Kidney (tissue), 14 donors: ENCODE measurements around the gene WNT16. TPM values are rescaled to one million over a fixed set of nuclear protein-coding genes. Genes with fewer than 3 reads are reported as not detected.

ENCODE experiments used
- DNase-seq, 5 donors: peaks; one replicate each; pipeline ENCODE4 v3.0.0-alpha.2; 2013 to 2020
- FAIRE-seq: peaks from 2 replicates; lab custom pipeline; 2012; peaks lifted over from hg19 to GRCh38; lab: Jason Lieb, UNC
- H3K27ac ChIP-seq, 2 donors: one replicate each; pipeline ENCODE4 v1.7.0; 2013; ENCODE audit warnings: low read depth in 2 of 2, low read length in 2 of 2, inconsistent platforms in 1 of 2
- H3K27me3 ChIP-seq: one replicate; pipeline ENCODE4 v1.7.1; 2013; ENCODE audit warnings: low read length, inconsistent platforms; ENCODE audit not compliant: control insufficient read depth, insufficient read depth
- H3K36me3 ChIP-seq, 3 donors: one replicate each; pipeline versions ENCODE4 v1.7.0 to v1.7.1; 2013; ENCODE audit warnings: low read length in 3 of 3, control low read depth in 1 of 3, inconsistent platforms in 1 of 3; ENCODE audit not compliant: insufficient read depth in 3 of 3, control insufficient read depth in 2 of 3
- H3K4me1 ChIP-seq, 3 donors: one replicate each; pipeline versions ENCODE4 v1.7.0 to v1.7.1; 2013; ENCODE audit warnings: low read length in 3 of 3, inconsistent platforms in 1 of 3, low read depth in 1 of 3; ENCODE audit not compliant: control insufficient read depth in 2 of 3, insufficient read depth in 2 of 3
- H3K4me3 ChIP-seq, 3 donors: one replicate each; pipeline versions ENCODE4 v1.7.0 to v1.8.1; 2013; ENCODE audit warnings: low read length in 3 of 3, control low read depth in 1 of 3, inconsistent platforms in 1 of 3
- H3K9ac ChIP-seq, 3 donors: one replicate each; pipeline versions ENCODE4 v1.7.0 to v1.7.1; 2013; ENCODE audit warnings: low read length in 3 of 3, control low read depth in 1 of 3, inconsistent platforms in 1 of 3
- H3K9me3 ChIP-seq, 3 donors: one replicate each; pipeline versions ENCODE4 v1.7.0 to v1.7.1; 2013; ENCODE audit warnings: low read length in 3 of 3, control low read depth in 1 of 3, inconsistent platforms in 1 of 3; ENCODE audit not compliant: control insufficient read depth in 2 of 3, insufficient read depth in 1 of 3
- intact Hi-C: fragments of 100-400 bp; cut with DNase I; formaldehyde crosslinking; loops from one replicate; pipeline ENCODE4 v1.11.1; 2022
- polyA plus RNA-seq: library from polyadenylated mRNA; stranded (reverse); fragments of 350-450 nt; fragmentation: Illumina TruSeq; extraction: RNeasy Lipid Tissue Mini Kit (QIAGEN cat#74804); gene quantifications from one replicate; pipeline ENCODE4 v1.2.3, GENCODE V29; 2014; ENCODE audit warnings: low read depth, low replicate concordance; ENCODE audit not compliant: insufficient read depth
- total RNA-seq: library from RNA; stranded (reverse); fragmentation: NEBNext Ultra II Directional; extraction: Animal tissue kit (Norgen Biotek cat#: 25700); gene quantifications from one replicate; pipeline ENCODE4 v1.2.1, GENCODE V29; 2021
- TF ChIP-seq, protein P1 (sequence below): IDR thresholded peaks from 3 replicates; pipeline ENCODE4 v1.5.1; 2012; ENCODE audit warnings: mild to moderate bottlenecking, moderate library complexity, borderline replicate concordance; ENCODE audit not compliant: insufficient read depth; ENCODE audit errors: extremely low read depth
- donor health status: control.
- donor health status: control.
- donor health status: control.
- donor health status: control.
- donor health status: control.
- donor health status: DM: yes; HTN: yes; CAD: no.
- donor health status: Normal renal cell carcinoma (clear cell type).

WNT16 gene
- total and polyA plus RNA-seq, 2 donors from 2014 or later = not detected

DNA sequence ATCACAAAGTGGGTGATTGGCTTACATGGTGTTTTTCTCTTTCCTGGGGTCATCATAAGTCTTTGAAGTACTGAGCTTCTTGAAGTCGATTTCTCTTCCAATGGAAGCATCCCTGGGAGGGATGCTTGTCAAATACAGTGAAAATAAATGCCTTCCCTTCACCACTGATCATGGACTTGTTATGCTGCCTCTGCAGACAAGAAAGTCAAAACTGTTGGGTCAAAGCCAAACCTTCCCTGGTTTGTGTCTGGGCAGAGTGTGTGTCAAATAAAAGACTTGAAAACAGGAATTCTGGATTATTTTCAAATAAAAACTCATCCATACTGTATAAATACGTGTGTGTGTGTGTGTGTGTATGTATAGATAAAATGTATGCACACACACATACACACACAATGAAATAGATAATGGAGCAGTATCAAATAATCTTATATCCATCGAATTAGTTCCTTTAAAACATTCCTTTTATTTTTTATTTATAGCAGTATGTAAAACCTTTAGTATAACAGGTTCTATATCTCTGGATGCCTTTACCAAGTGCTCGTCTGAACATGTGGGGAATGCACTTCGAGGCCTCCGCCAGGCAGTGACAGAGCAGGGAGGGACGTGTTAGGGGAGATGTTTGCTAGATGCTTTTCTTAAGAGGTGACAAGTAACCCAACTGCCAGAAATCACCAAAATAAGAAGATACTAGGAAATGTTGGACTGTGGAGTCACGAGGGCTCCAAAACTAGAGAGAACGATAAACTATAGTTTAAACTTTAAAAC lies 27.2 kb upstream of the WNT16 start:
- no peak overlapping the region for H3K27ac ChIP-seq
- H3K9me3 ChIP-seq = no peaks in the 10 kb centered on the region
- DNase-seq (no peak), FAIRE-seq (no peak)
- no peak overlapping the region for H3K4me3 ChIP-seq
- no peaks in the 10 kb centered on the region for H3K36me3 ChIP-seq
- H3K9ac ChIP-seq = no peak overlapping the region
- H3K4me1 ChIP-seq = no peaks in the 10 kb centered on the region
- H3K27me3 ChIP-seq = no peaks in the 10 kb centered on the region
- intact Hi-C loops = no loop called here
- TF ChIP-seq, protein P1, sequence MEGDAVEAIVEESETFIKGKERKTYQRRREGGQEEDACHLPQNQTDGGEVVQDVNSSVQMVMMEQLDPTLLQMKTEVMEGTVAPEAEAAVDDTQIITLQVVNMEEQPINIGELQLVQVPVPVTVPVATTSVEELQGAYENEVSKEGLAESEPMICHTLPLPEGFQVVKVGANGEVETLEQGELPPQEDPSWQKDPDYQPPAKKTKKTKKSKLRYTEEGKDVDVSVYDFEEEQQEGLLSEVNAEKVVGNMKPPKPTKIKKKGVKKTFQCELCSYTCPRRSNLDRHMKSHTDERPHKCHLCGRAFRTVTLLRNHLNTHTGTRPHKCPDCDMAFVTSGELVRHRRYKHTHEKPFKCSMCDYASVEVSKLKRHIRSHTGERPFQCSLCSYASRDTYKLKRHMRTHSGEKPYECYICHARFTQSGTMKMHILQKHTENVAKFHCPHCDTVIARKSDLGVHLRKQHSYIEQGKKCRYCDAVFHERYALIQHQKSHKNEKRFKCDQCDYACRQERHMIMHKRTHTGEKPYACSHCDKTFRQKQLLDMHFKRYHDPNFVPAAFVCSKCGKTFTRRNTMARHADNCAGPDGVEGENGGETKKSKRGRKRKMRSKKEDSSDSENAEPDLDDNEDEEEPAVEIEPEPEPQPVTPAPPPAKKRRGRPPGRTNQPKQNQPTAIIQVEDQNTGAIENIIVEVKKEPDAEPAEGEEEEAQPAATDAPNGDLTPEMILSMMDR = no peak

DNA sequence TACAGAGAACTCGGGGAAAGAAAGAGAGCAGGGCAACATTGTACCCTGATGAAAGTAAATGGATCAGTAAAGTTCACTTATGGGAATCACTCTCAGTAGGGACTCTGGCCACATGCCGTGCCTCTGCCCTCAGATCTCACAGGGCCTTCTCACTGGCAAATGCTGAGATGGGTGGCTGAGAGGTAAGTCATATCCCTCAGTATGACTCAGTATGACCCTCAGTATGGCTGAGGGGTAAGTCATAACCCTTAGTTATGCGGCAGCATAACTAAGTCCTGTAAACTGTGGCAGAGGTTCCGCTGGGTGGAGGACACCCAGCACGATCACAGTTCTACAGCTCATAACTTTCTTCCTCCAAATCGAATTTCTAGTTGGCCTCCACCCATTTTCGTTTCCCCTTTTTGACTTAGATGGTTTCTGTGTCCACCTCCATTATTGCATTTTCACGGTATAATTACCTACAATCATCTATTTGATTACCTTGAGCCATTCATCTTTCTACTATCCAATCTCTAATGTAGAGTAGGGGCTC lies 26.5 kb upstream of the WNT16 start:
- H3K27ac ChIP-seq = no peak overlapping the region
- no peak overlapping the region for H3K4me3 ChIP-seq
- H3K36me3 ChIP-seq = no peaks in the 10 kb centered on the region
- DNase-seq (no peak), FAIRE-seq (no peak)
- no peak overlapping the region for H3K9ac ChIP-seq
- TF ChIP-seq, protein P1 = no peak
- intact Hi-C loops = no loop called here
- H3K4me1 ChIP-seq = no peaks in the 10 kb centered on the region
- no peaks in the 10 kb centered on the region for H3K27me3 ChIP-seq
- no peaks in the 10 kb centered on the region for H3K9me3 ChIP-seq

DNA sequence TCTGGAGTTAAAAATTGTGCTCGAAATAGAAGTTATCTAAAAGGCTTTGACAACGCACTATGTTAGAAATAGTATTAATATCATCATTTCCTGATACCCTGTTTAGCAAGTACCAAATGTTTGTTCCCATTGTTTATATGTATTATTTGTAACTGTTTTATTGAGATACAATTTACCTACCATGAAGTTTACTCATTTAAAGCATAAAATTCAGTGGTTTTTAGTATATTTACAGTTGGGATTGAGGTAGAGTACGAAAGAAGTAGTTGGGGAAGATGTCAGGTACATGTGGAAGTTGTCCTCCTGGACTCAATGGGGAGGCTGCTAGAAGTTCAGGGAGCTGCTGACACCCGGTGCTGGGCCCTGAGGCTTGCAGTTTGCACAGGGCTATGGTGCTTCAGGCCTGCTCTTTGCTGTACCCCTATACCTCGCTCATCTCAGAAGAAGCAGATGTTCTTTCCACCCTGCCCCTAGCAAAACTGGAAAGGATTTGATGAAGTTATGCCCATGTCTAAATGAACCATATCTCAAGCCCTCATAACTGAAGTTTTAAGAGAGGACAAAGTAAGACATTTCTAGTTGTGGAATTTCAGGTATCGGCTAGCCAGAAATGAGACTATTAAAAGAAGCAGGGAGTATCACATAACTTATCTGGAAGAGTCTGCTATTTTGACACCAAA lies 25.2 kb upstream of the WNT16 start:
- intact Hi-C loops = no loop called here
- DNase-seq (no peak), FAIRE-seq (no peak)
- no peak overlapping the region for H3K9ac ChIP-seq
- no peaks in the 10 kb centered on the region for H3K27me3 ChIP-seq
- TF ChIP-seq, protein P1 = no peak
- H3K4me1 ChIP-seq = no peaks in the 10 kb centered on the region
- no peaks in the 10 kb centered on the region for H3K9me3 ChIP-seq
- H3K27ac ChIP-seq = no peak overlapping the region
- H3K4me3 ChIP-seq = no peak overlapping the region
- no peaks in the 10 kb centered on the region for H3K36me3 ChIP-seq
